IPS-NIHi11 (cell line): ENCODE data around the gene FAM210B.
"Not testable (repeated sequence)": the region's sequence is repeated elsewhere in the genome, so short reads cannot be mapped to it uniquely, and the experiment has no call there.

Source experiments
- DNase-seq: peaks from one replicate; pipeline ENCODE4 v3.0.0; 2012; ENCODE audit warnings: mixed read lengths, low spot score

The FAM210B gene

GRCh38 chr20:56360908-56361205 lies 2.1 kb downstream of the FAM210B start:
- no peak for DNase-seq

- no peak for DNase-seq
Measured at GRCh38 chr20:56361900-56362299, 3.1 kb downstream of the FAM210B start.

DNA sequence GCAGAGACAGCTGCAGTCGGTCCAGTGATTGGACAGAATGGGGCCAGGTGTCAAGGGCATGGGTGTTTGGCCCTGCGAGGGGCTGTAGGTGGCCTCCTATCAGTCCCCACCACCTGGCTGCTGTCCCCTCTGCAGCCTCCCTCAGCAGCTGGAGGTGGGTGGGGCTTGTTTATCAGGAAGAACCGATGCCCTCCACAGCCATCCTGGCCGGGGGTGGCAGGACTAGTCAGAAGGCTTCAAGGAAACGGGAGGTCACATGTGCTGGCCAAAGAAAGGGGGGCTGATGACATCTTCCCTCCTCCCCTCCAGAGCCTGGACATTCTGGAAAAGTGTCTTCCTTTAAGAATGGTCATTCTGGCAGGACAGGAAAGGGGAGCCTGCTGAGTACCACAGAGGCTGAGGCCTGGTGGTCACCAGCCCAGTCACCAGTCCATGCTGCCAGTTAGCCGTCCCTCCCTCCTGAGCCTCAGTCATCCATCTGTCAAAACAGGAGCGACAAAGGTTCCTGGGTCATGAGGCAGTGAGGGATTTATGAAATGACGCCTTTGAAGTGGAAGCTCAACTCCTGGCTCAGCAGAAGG lies 4.1 kb downstream of the FAM210B start:
- DNase-seq: no peak

- no peak for DNase-seq
Measured at GRCh38 chr20:56363491-56363890, 4.7 kb downstream of the FAM210B start.

GRCh38 chr20:56368351-56369134 lies 9.8 kb downstream of the FAM210B start:
- no peak for DNase-seq

GRCh38 chr20:56369179-56369578 lies 10.4 kb downstream of the FAM210B start:
- DNase-seq: no peak

GRCh38 chr20:56371977-56372376 lies 13.2 kb downstream of the FAM210B start:
- DNase-seq: no peak

DNA sequence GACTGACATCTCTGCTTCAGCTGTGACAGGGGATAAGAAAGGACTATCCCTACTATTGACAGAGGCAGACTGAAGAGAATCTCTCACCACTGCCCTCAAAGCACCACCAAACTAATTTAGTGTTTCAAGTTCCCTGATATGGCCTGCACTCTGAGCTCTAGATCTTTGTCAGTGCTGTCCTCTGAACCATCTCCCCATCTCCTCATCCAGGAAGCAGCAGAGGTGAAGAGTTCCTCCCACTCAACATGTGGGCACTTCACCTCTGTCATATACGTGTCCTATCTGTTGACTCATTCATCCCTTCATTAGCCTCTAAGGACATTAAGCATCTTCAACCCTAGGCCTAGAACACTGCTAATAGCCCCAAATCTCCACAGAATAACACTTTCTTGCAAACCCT lies 14.1 kb downstream of the FAM210B start:
- DNase-seq: no peak

DNA sequence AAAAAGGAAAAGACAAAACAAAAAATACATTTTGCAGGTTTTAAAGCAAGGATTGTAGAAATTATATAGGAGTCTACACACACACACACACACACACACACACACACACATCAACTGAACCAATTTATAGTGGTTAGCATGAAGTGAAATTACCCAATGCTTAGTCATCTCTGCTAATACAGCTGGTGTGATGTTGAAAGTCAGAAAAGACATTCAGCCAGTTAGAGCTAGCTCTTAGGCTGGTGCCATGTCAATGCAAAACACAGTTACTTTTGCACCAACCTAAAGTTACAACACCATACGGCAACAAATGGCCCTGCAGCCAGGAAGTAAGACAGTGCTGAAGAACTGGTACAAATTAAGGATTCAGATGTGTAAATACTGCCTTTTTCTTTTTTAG lies 15.2 kb downstream of the FAM210B start:
- DNase-seq: no peak

GRCh38 chr20:56376331-56376730 lies 17.6 kb downstream of the FAM210B start:
- no peak for DNase-seq

- no peak for DNase-seq
Measured at GRCh38 chr20:56378386-56378785, 19.6 kb downstream of the FAM210B start.

GRCh38 chr20:56380375-56380774 lies 21.6 kb downstream of the FAM210B start:
- no peak for DNase-seq

DNA sequence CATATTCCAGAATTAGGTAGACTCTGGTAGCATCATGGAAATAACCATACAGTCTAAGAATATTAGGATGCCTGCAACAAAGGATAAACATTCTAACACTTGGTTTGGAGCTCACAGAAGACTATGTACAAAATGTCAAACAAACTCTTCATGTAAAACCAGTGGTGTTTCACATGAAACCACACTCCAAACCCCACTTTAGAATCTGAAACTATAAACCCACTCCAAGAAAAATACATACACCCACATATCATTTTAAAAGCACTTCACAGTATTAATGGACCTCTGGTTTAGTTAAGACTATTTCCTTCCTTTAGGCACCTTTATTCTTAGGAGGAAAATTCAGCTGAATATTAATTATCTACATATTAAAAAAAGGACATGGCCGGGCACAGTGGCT lies 22.7 kb downstream of the FAM210B start:
- no peak for DNase-seq

DNA sequence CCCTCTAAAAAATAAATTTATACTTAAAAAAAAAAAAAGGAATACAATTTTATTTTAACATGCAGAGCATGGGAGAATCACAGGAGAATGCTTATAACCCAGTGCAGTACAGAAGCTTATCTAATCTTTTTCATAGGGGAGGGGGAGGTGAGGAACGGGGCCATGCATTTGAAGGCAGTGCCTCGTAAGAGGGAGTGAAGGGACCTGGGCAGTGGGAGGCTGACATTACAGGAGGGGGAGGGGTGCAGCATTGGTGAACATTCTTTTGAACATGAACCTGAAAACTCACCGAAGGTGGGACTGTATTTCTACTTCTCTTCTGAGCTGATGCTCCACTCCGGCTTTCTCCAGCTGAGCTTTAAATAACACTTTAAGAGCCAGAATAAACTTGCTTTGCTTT lies 23.9 kb downstream of the FAM210B start:
- DNase-seq: no peak

DNA sequence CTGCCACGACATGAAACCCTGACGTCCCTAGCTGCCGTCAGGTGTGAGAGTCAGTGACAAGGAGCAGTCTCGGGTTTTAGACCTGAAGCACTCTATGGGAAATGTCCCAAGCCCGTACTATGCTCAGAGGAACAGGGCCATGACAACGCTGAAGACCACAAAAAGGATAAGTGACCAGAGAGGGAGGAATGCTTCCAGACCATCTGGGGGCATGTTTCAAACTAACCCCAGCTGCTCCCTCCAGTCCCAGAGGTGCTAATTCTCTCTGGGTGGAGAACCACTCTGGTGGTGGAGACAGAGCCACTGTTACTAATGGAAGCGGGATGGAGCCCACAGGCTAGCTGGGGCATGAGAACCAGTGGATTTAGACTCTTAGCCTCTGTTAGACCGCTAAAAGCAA lies 24.6 kb downstream of the FAM210B start:
- DNase-seq: no peak

DNA sequence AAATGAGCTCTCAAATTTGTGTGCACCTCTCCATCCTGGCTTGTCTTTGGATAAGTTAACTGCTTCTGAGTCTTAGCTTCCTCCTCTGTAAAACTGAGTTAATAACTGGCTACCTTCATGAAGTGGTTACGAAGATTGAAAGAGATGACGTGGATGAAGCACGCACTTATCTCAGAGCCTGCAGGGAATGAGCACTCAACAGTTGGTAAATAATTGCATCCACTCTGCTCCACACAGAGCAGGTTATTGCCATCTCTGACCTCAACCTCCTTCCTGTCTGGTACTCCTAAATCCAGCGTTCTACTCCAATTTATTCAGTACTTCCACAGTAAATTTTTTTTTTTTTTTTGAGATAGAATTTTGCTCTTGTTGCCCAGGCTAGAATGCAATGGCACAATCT lies 26.4 kb downstream of the FAM210B start:
- DNase-seq: no peak

- DNase-seq: no peak
Measured at GRCh38 chr20:56386219-56386618, 27.4 kb downstream of the FAM210B start.

DNA sequence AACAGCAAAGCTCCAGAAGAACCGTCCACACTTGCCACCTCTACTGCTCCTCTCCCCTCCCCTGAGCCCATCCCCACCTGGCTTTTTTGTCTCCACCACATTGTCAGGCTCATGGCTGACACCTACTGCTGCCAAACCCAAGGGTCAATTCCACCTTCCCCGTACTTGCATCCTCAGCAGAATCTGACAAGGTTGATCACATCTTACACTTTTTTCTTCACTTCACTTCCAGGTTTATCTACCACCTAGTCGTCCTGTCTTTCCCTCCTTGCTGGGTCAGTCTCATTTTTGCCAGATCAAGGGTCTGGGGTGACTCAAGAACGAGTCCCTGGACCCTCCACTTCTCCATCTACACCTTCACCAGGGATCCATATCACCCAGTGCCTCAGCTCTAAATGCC lies 30.1 kb downstream of the FAM210B start:
- DNase-seq: no peak

DNA sequence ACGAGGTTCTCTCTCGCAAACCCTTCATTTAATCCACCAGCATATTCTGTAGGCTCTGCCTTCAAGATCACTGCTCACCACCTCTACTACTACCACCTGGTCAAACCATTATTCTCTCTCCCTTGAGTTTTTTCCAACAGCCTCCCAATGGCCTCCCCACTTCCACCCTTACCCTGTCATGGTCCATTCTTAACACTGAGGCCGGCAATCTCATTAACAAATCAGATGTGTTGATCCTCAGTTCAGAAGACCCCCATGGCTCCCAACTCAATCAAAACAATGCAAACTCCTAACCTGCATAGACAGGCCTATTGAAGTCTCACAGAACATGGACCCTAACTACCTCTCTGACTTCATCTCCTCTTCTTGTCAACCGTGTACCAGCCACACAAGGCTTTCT lies 31.0 kb downstream of the FAM210B start:
- DNase-seq: no peak

DNA sequence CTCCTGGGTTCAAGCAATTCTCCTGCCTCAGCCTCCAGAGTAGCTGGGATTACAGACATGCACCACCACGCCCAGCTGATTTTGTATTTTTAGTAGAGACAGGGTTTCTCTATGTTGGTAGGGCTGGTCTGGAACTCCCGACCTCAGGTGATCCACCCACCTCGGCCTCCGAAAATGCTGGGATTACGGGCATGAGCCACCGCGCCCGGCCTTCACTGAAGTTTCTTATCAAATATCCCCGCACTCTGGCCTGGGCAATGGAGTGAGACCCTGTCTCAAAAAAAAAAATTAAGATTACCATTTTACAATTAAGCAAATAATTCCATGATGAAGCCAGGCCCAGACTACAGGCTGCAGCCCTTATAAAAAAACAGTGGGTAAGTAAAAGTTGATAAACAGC lies 31.6 kb downstream of the FAM210B start:
- not testable (repeated sequence) for DNase-seq

DNA sequence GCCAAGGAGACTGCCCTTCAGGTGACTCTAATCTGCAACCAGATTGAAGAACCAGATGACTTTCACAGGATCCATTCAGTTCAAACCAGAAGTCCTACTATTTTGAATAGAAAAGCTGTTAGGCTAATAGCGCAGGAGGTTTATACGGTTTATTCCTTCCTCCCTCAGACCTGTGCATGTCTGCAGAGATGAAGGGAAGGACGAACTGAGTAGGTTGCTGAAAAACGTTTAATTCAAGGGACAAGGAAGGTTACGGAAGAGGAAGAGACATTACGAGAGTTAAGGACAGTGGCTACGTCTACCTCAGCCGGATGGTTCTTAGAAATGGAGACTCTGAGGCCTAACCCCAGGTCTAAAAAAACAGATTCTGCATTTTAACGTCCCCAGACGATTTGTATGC lies 32.3 kb downstream of the FAM210B start:
- no peak for DNase-seq

DNA sequence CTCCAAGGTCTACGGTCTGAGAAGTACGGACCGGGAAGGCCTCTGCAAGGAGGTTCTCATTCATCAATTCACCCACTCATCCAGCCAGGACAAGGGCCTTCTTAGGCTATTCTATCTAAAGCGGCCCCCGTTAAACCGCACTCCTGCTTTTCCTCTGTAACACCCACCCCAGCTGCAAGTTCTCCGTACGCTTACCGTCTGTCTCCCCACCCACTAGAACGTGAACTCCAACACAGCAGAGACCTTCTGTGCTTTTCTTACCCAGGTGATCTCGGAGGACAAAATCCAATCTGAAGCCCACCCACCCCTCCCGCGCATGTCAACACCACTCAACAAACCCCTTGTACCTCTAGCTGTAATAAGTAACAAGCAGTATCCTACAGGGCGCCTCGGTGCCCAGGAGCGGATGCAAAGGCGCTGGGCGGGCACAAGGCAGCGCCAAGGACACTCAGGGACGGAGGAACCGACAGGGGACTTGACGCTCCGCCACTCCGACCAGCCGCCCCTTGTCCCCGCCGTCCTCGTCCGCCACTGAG lies 32.9 kb downstream of the FAM210B start:
- no peak for DNase-seq

DNA sequence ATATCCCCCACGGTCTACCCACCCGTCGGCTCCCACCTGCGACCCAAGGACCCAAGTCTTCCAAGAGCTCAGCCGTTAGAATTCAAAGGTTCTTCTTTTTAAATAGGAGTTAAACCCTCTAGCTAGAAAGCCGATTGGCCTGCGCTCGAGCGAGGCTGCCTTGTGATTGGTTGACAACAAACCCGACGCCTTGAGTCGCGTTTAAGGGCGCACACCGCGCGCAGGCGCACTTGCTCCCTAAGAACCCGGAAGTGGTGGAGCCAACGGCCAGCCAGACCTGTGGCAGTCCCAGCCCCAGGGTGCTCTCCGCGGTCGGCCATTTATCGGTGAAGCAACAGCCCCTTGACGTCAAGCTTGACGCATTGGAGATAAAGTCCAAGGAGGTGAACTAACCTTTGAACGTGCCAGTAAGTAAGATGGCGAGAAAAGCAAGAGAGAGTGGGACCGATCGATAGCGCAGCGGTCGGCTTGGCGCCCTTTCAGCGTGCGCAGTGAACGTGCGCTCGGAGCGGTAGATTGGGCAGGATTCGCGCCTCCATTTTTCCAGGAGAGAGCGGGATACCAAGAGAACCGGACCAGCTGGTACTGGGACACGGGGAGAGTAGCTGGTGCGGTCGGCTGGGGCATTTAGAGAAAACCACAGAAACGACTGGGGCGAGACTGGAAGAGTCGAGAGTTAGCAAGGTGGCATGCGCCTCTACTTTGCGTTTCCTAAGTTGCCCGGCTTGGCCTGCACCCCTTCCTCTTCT lies 33.5 kb downstream of the FAM210B start, which contains the start of the genes AURKA and CSTF1:
Gene AURKA, minus strand, starts transcription at position 84 of the 749 bp plus-strand sequence. CDS start 4,018 bp downstream, outside the sequence.
Gene CSTF1, plus strand, starts transcription at position 514 of the 749 bp plus-strand sequence. CDS start 2,908 bp downstream, outside the sequence.
- peak; percentile 100 for DNase-seq
